Tibial nerve (tissue), 4 donors: Measurements from ENCODE around the gene CHRDL2.

Source experiments
- CTCF ChIP-seq, 5 experiments: fragments of 200-600 bp in 3 of 5; fragments of 450-650 bp in 2 of 5; sonication (generic) in 3 of 5; IDR thresholded peaks; one replicate each; pipeline ENCODE4 v1.5.1; 2016 to 2019; ENCODE audit warnings: antibody characterized with exemption in 5 of 5, mild to moderate bottlenecking in 3 of 5, moderate library complexity in 2 of 5
- EP300 ChIP-seq, 2 donors: sonication (generic); formaldehyde crosslinking; IDR thresholded peaks; one replicate each; pipeline ENCODE4 v1.6.1; 2017; ENCODE audit warnings: antibody characterized with exemption in 2 of 2, mild to moderate bottlenecking in 1 of 2

DNA sequence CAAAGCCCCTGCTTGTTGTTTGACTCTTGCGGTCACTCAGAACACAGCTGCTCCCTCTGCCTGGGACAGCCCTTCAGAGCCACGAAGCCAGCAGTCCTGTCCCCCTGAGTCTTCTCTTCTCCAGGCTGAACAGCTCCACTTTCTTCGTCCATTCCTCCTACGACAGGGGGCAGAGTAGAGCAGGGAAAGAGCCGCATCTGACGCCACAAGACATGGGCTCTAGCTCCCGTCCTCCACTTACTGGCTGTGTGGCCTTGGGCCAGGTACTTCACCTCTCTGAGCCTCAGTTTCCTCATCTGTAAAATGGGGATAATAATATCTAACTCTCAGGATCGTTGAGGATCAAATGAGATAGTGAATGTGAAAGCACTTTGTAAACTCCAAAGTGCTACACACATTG, 29.9 kb downstream of the CHRDL2 start:
- no peak for TF ChIP-seq CTCF (IDR thresholded peaks at IDR 0.05)
- TF ChIP-seq EP300 (IDR thresholded peaks at IDR 0.05) = no peak
